Liver (tissue), 9 donors: Measurements from ENCODE around the gene PADI6. TPM values are rescaled to one million over a fixed set of nuclear protein-coding genes. Genes with fewer than 3 reads are reported as not detected.

ENCODE experiments used
- DNase-seq: peaks from one replicate; pipeline ENCODE4 v3.0.0-alpha.2; 2017; ENCODE audit warnings: low spot score
- H3K27ac ChIP-seq, 2 donors: one replicate each; pipeline ENCODE4 v1.7.0; 2013; ENCODE audit warnings: inconsistent platforms in 2 of 2, low read length in 2 of 2, control low read depth in 1 of 2, low read depth in 1 of 2, mild to moderate bottlenecking in 1 of 2
- H3K27me3 ChIP-seq, 4 donors: one replicate each; pipeline versions ENCODE4 v1.6.1 to v1.7.0; 2013; ENCODE audit warnings: low read length in 3 of 4, inconsistent platforms in 1 of 4, mild to moderate bottlenecking in 1 of 4, moderate library complexity in 1 of 4; ENCODE audit not compliant: control insufficient read depth in 4 of 4, insufficient read depth in 4 of 4
- H3K36me3 ChIP-seq, 4 donors: one replicate each; pipeline versions ENCODE4 v1.6.1 to v1.7.0; 2013; ENCODE audit warnings: low read length in 3 of 4, mild to moderate bottlenecking in 3 of 4, low read depth in 1 of 4, moderate library complexity in 1 of 4; ENCODE audit not compliant: control insufficient read depth in 4 of 4, insufficient read depth in 3 of 4
- H3K4me1 ChIP-seq, 4 donors: one replicate each; pipeline versions ENCODE4 v1.6.1 to v1.7.0; 2013; ENCODE audit warnings: low read length in 3 of 4, mild to moderate bottlenecking in 3 of 4, moderate library complexity in 1 of 4; ENCODE audit not compliant: control insufficient read depth in 4 of 4, insufficient read depth in 4 of 4
- H3K4me3 ChIP-seq, 3 donors: one replicate each; pipeline versions ENCODE4 v1.6.1 to v1.7.0; 2013; ENCODE audit warnings: low read length in 3 of 3, control low read depth in 1 of 3, low read depth in 1 of 3, mild to moderate bottlenecking in 1 of 3
- H3K9ac ChIP-seq, 2 donors: one replicate each; pipeline ENCODE4 v1.7.0; 2013; ENCODE audit warnings: low read length in 2 of 2, mild to moderate bottlenecking in 2 of 2, moderate library complexity in 2 of 2, control low read depth in 1 of 2, low read depth in 1 of 2
- H3K9me3 ChIP-seq, 4 donors: one replicate each; pipeline versions ENCODE4 v1.6.1 to v1.7.0; 2013; ENCODE audit warnings: low read length in 3 of 4; ENCODE audit not compliant: control insufficient read depth in 4 of 4
- ATF3 ChIP-seq: IDR thresholded peaks from 2 replicates; pipeline ENCODE4 v1.6.1; 2016; ENCODE audit warnings: antibody characterized with exemption
- CTCF ChIP-seq: fragments of 150-350 bp; IDR thresholded peaks from 2 replicates; pipeline ENCODE4 v1.5.1; 2017; ENCODE audit warnings: improper control_type of control experiment, low read depth, low read length; ENCODE audit not compliant: missing input control
- FOXA2 ChIP-seq: IDR thresholded peaks from 2 replicates; pipeline ENCODE4 v1.6.1; 2016; ENCODE audit warnings: antibody characterized with exemption
- GABPA ChIP-seq, 2 donors: IDR thresholded peaks in 1 of 2; conservative IDR thresholded peaks in 1 of 2; 2 replicates each; pipeline ENCODE4 v1.6.1; 2016; ENCODE audit warnings: antibody characterized with exemption in 2 of 2, mild to moderate bottlenecking in 1 of 2, moderate library complexity in 1 of 2
- HNF4G ChIP-seq: IDR thresholded peaks from 2 replicates; pipeline ENCODE4 v1.6.1; 2016; ENCODE audit warnings: antibody characterized with exemption
- JUND ChIP-seq, 2 donors: IDR thresholded peaks; 2 replicates each; pipeline ENCODE4 v1.6.1; 2016; ENCODE audit warnings: antibody characterized with exemption in 2 of 2
- MAX ChIP-seq: IDR thresholded peaks from 2 replicates; pipeline ENCODE4 v1.6.1; 2016; ENCODE audit warnings: antibody characterized with exemption
- RXRA ChIP-seq, 2 donors: IDR thresholded peaks; 2 replicates each; pipeline ENCODE4 v1.6.1; 2017 to 2018; ENCODE audit warnings: antibody characterized with exemption in 2 of 2, mild to moderate bottlenecking in 1 of 2
- SP1 ChIP-seq: IDR thresholded peaks from 2 replicates; pipeline ENCODE4 v1.6.1; 2018; ENCODE audit warnings: antibody characterized with exemption, mild to moderate bottlenecking
- YY1 ChIP-seq: IDR thresholded peaks from 2 replicates; pipeline ENCODE4 v1.6.1; 2016; ENCODE audit warnings: antibody characterized with exemption, mild to moderate bottlenecking
- ZBTB33 ChIP-seq: IDR thresholded peaks from 2 replicates; pipeline ENCODE4 v1.6.1; 2016; ENCODE audit warnings: antibody characterized with exemption
- WGBS: extraction: QIAGEN DNeasy Blood & Tissue Kit; methylation state at CpG from one replicate; pipeline ENCODE4 v1.1.7; 2013; 5-methylcytosine and 5-hydroxymethylcytosine counted together
- polyA plus RNA-seq, 2 donors: library from polyadenylated mRNA; stranded (reverse) in 1 of 2; unstranded in 1 of 2; fragments of 200-250 nt in 1 of 2; fragments of >200 nt in 1 of 2; fragmentation: Nextera tagmentation in 1 of 2; extraction: Ambion mirVana in 1 of 2; gene quantifications; one replicate each; pipeline versions ENCODE4 v1.2.1 to v1.2.3, GENCODE V29; 2013 to 2015
- total RNA-seq, 2 donors: library from RNA; depleted of rRNA; stranded (reverse); fragments of >200 nt; gene quantifications; one replicate each; pipeline ENCODE4 v1.2.3, GENCODE V29; 2014
- donor health status: healthy.
- donor health status: healthy.
- donor health status: healthy.
- donor health status: healthy.
- donor health status: healthy.

Gene PADI6
- total and polyA plus RNA-seq, 4 donors = not detected

- DNase-seq = no peak
- H3K4me1 ChIP-seq = peaks cover 0 to 9% (median 7%) of the 10 kb centered on the region in 4 donors
- no peak overlapping the region for H3K4me3 ChIP-seq
- TF ChIP-seq GABPA (IDR thresholded peaks at IDR 0.05 in 1 of 2, conservative IDR thresholded peaks at IDR 0.05 in 1 of 2) (no peak), HNF4G (no peak), YY1 (no peak), FOXA2 (no peak), ATF3 (no peak), ZBTB33 (no peak), SP1 (no peak)
- no peak overlapping the region for H3K9ac ChIP-seq
- H3K27ac ChIP-seq = no peak overlapping the region
- no peaks in the 10 kb centered on the region for H3K9me3 ChIP-seq
- no peaks in the 10 kb centered on the region for H3K27me3 ChIP-seq
- 93% methylated on average over 18 of the region's 18 CpGs for WGBS
- peaks cover 16 to 63% (median 26%) of the 10 kb centered on the region in 4 donors for H3K36me3 ChIP-seq
Observed at GRCh38 chr1:17425806-17426600, 54.0 kb downstream of the PADI6 start.

GRCh38 chr1:17427696-17428660 lies 56.0 kb downstream of the PADI6 start:
- WGBS = 77% methylated on average over 21 of the region's 21 CpGs
- no peaks in the 10 kb centered on the region for H3K27me3 ChIP-seq
- TF ChIP-seq JUND (IDR thresholded peaks at IDR 0.05) (no peak), YY1 (no peak)
- H3K4me1 ChIP-seq = peaks cover 0 to 9% (median 7%) of the 10 kb centered on the region in 4 donors
- no peak overlapping the region for H3K27ac ChIP-seq
- DNase-seq = no peak
- no peaks in the 10 kb centered on the region for H3K9me3 ChIP-seq
- H3K9ac ChIP-seq = no peak overlapping the region
- H3K4me3 ChIP-seq = no peak overlapping the region
- H3K36me3 ChIP-seq = peaks cover 13 to 51% (median 21%) of the 10 kb centered on the region in 4 donors

- Histone ChIP-seq H3K4me1 (peaks cover 0 to 9% (median 7%) of the 10 kb centered on the region in 4 donors), H3K27me3 (no peaks in the 10 kb centered on the region), H3K36me3 (peaks cover 6 to 40% (median 18%) of the 10 kb centered on the region in 4 donors), H3K27ac (no peak overlapping the region), H3K4me3 (no peak overlapping the region), H3K9me3 (no peaks in the 10 kb centered on the region), H3K9ac (no peak overlapping the region)
- 84% methylated on average over 9 of the region's 9 CpGs for WGBS
- TF ChIP-seq FOXA2 = no peak
- TF ChIP-seq RXRA (IDR thresholded peaks at IDR 0.05) = no peak
- no peak for TF ChIP-seq SP1
- TF ChIP-seq MAX = no peak
- TF ChIP-seq ZBTB33 = no peak
- no peak for TF ChIP-seq CTCF
- DNase-seq = no peak
Observed at GRCh38 chr1:17429183-17429582, 57.2 kb downstream of the PADI6 start.
